Measurements from ENCODE around the gene UBE4B. TPM values are rescaled to one million over a fixed set of nuclear protein-coding genes. Genes with fewer than 3 reads are reported as not detected.

The UBE4B gene
- total and polyA plus RNA-seq, 4 donors, result 9.9 to 51.0 (median 28.2) TPM

DNA sequence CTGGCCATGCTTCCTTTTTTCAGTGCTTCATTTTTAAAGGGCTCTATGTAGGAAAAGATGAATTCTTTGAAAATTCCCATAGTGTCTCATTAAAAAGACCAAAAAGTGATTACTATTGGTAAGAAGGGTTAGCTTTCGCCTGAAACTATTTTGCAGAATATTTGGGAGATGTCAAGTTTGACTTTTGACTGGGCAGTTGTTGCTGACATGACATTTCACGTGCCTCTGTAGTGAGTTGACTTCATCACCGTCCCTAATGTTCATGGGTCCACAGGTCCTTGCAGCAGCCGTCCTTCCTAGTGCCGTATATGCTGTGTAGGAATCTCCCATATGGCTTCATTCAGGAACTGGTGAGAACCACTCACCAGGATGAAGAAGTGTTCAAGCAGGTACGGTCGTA lies 88.9 kb downstream of the UBE4B start:
- no peak overlapping the region for H3K27ac ChIP-seq (ENCODE audit: low read depth in 1 of 2, low read length in 1 of 2)
- H3K36me3 ChIP-seq (ENCODE audit: control insufficient read depth in 4 of 4, insufficient read depth in 4 of 4, low read length in 4 of 4), result peaks cover 13 to 28% (median 21%) of the 10 kb centered on the region in 4 donors

DNA sequence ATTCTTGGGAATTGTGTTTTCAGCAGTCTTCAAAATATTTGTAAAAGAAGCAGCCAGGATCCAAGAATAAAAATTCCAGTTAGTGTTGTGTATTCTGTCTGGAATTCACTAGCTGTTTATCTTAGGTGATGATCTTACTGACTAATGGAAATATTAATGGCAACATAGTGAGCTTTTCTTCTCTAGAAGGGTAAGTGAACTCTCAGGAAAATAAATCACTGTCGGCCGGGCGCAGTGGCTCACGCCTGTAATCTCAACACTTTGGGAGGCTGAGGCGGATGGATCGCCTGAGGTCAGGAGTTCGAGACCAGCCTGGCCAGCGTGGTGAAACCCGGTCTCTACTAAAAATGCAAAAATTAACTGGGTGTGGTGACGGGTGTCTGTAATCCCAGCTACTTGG lies 90.2 kb downstream of the UBE4B start:
- no peak overlapping the region for H3K27ac ChIP-seq (ENCODE audit: low read depth in 1 of 2, low read length in 1 of 2)
- H3K4me3 ChIP-seq, result no peak overlapping the region
- no peaks in the 10 kb centered on the region for H3K27me3 ChIP-seq (ENCODE audit: control insufficient read depth in 3 of 3, insufficient read depth in 3 of 3, low read length in 2 of 3)
- DNase-seq, result no peak
- no peak overlapping the region for H3K9ac ChIP-seq (ENCODE audit: insufficient read depth in 1 of 2, low read length in 2 of 2)
- no peaks in the 10 kb centered on the region for H3K9me3 ChIP-seq (ENCODE audit: control insufficient read depth in 4 of 4, insufficient read depth in 3 of 4, low read length in 3 of 4)
- WGBS, 2 donors, result 86 to 87% methylated on average over 10 of the region's 10 CpGs
- no peaks in the 10 kb centered on the region for H3K4me1 ChIP-seq (ENCODE audit: control insufficient read depth in 5 of 5, insufficient read depth in 5 of 5, low read length in 5 of 5)
- ATAC-seq (ENCODE audit: insufficient read depth, low FRiP score), result no peak
- H3K36me3 ChIP-seq (ENCODE audit: control insufficient read depth in 4 of 4, insufficient read depth in 4 of 4, low read length in 4 of 4), result peaks cover 16 to 28% (median 19%) of the 10 kb centered on the region in 4 donors
- TF ChIP-seq, protein P1, sequence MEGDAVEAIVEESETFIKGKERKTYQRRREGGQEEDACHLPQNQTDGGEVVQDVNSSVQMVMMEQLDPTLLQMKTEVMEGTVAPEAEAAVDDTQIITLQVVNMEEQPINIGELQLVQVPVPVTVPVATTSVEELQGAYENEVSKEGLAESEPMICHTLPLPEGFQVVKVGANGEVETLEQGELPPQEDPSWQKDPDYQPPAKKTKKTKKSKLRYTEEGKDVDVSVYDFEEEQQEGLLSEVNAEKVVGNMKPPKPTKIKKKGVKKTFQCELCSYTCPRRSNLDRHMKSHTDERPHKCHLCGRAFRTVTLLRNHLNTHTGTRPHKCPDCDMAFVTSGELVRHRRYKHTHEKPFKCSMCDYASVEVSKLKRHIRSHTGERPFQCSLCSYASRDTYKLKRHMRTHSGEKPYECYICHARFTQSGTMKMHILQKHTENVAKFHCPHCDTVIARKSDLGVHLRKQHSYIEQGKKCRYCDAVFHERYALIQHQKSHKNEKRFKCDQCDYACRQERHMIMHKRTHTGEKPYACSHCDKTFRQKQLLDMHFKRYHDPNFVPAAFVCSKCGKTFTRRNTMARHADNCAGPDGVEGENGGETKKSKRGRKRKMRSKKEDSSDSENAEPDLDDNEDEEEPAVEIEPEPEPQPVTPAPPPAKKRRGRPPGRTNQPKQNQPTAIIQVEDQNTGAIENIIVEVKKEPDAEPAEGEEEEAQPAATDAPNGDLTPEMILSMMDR (IDR thresholded peaks at IDR 0.05; ENCODE audit: control extremely low read depth, extremely low read depth), result no peak

More for the DNA sequence above, 88.9 kb downstream of the UBE4B start:
- Histone ChIP-seq H3K4me1 (ENCODE audit: control insufficient read depth in 5 of 5, insufficient read depth in 5 of 5, low read length in 5 of 5) (no peaks in the 10 kb centered on the region), H3K9ac (ENCODE audit: insufficient read depth in 1 of 2, low read length in 2 of 2) (no peak overlapping the region), H3K4me3 (no peak overlapping the region), H3K27me3 (ENCODE audit: control insufficient read depth in 3 of 3, insufficient read depth in 3 of 3, low read length in 2 of 3) (no peaks in the 10 kb centered on the region), H3K9me3 (ENCODE audit: control insufficient read depth in 4 of 4, insufficient read depth in 3 of 4, low read length in 3 of 4) (no peaks in the 10 kb centered on the region)
- DNase-seq (no peak), ATAC-seq (ENCODE audit: insufficient read depth, low FRiP score) (no peak)
- 96 to 97% methylated on average over 7 of the region's 7 CpGs for WGBS, 2 donors
- TF ChIP-seq, protein P1 (IDR thresholded peaks at IDR 0.05; ENCODE audit: control extremely low read depth, extremely low read depth), result no peak

DNA sequence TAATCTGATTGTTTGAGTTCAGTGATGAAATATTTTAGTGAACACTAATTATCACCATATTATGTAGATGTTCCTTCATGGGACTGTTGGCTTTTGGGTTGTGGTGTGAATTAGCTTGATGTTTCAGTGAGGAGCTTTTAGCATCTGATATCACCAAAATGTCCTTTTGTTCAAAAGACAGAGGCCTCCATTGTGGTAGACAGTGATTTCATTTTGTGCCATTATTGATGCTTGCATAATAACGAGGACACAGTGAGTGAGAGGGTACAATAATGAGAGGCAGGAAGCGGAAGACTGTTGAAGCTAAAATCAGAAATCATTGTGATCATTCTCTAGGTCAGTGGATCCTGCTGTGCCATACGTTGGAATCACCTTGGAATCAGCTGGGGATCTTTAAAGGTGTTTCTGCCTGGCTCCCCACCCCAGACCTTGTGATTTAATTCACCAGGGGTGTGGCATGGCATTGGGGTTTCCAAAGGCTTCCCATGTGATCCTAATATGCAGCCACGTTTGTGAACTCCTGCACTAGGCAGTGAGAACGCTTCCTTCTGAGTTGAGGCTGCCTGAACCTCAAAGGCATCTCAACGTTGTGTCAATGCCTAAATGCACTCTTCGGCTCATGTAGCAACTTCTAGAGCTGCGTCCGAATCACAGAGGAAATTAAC lies 95.5 kb downstream of the UBE4B start:
- Histone ChIP-seq H3K9ac (ENCODE audit: insufficient read depth in 1 of 2, low read length in 2 of 2) (no peak overlapping the region), H3K36me3 (ENCODE audit: control insufficient read depth in 4 of 4, insufficient read depth in 4 of 4, low read length in 4 of 4) (peaks cover 9 to 30% (median 22%) of the 10 kb centered on the region in 4 donors), H3K4me3 (no peak overlapping the region), H3K27me3 (ENCODE audit: control insufficient read depth in 3 of 3, insufficient read depth in 3 of 3, low read length in 2 of 3) (no peaks in the 10 kb centered on the region), H3K4me1 (ENCODE audit: control insufficient read depth in 5 of 5, insufficient read depth in 5 of 5, low read length in 5 of 5) (no peaks in the 10 kb centered on the region), H3K9me3 (ENCODE audit: control insufficient read depth in 4 of 4, insufficient read depth in 3 of 4, low read length in 3 of 4) (peaks cover 0 to 2% (median 0%) of the 10 kb centered on the region in 4 donors), H3K27ac (ENCODE audit: low read depth in 1 of 2, low read length in 1 of 2) (no peak overlapping the region)
- 92% methylated on average over 9 of the region's 9 CpGs for WGBS, 2 donors
- ATAC-seq (ENCODE audit: insufficient read depth, low FRiP score), result no peak
- DNase-seq, result no peak
- TF ChIP-seq, protein P1 (IDR thresholded peaks at IDR 0.05; ENCODE audit: control extremely low read depth, extremely low read depth), result no peak

Data from lung (tissue), 12 donors.